Neutrophil (primary cell): Measurements from ENCODE around the gene CAMTA1.

Experiments
- H3K27ac ChIP-seq: fragments of 200-600 bp; sonication (generic); 2 replicates; pipeline ENCODE4 v1.5.1; 2016; ENCODE audit warnings: mild to moderate bottlenecking, moderate library complexity
- H3K27me3 ChIP-seq: fragments of 200-600 bp; sonication (generic); 2 replicates; pipeline ENCODE4 v1.6.0; 2016; ENCODE audit warnings: mild to moderate bottlenecking
- H3K36me3 ChIP-seq: fragments of 200-600 bp; sonication (generic); 2 replicates; pipeline ENCODE4 v1.5.1; 2017
- H3K4me1 ChIP-seq, 2 experiments: fragments of 200-600 bp in 1 of 2; sonication (generic) in 1 of 2; 1 replicate in 1 of 2; 2 replicates in 1 of 2; pipeline versions ENCODE4 v1.5.1 to v1.6.1; 2013 to 2016; ENCODE audit warnings: low read depth in 1 of 2, low read length in 1 of 2, mild to moderate bottlenecking in 1 of 2, moderate library complexity in 1 of 2; ENCODE audit not compliant: control insufficient read depth in 1 of 2, insufficient read depth in 1 of 2
- H3K4me3 ChIP-seq, 2 experiments: fragments of 200-600 bp in 1 of 2; sonication (generic) in 1 of 2; 1 replicate in 1 of 2; 2 replicates in 1 of 2; pipeline ENCODE4 v1.5.1; 2013 to 2016; ENCODE audit warnings: low read depth in 1 of 2, low read length in 1 of 2, mild to moderate bottlenecking in 1 of 2, moderate library complexity in 1 of 2
- H3K9me3 ChIP-seq: fragments of 200-600 bp; sonication (generic); 2 replicates; pipeline ENCODE4 v1.5.1; 2016
- CTCF ChIP-seq: fragments of 200-600 bp; sonication (generic); IDR thresholded peaks from 2 replicates; pipeline ENCODE4 v1.5.1; 2016; ENCODE audit warnings: antibody characterized with exemption

The CAMTA1 gene

GRCh38 chr1:7722670-7723012 is 937.4 kb downstream of the CAMTA1 start:
- Histone ChIP-seq H3K4me3 (no peak overlapping the region), H3K27me3 (no peaks in the 10 kb centered on the region), H3K36me3 (no peaks in the 10 kb centered on the region), H3K27ac (no peak overlapping the region), H3K9me3 (no peaks in the 10 kb centered on the region), H3K4me1 (no peaks in the 10 kb centered on the region)
- no peak for TF ChIP-seq CTCF

GRCh38 chr1:7726623-7727022 is 941.4 kb downstream of the CAMTA1 start:
- H3K4me1 ChIP-seq = peaks cover 8% of the 10 kb centered on the region in 2 experiments
- H3K36me3 ChIP-seq = no peaks in the 10 kb centered on the region
- no peak overlapping the region for H3K4me3 ChIP-seq
- H3K27ac ChIP-seq = no peak overlapping the region
- H3K9me3 ChIP-seq = no peaks in the 10 kb centered on the region
- H3K27me3 ChIP-seq = no peaks in the 10 kb centered on the region
- TF ChIP-seq CTCF = no peak

GRCh38 chr1:7727809-7728471 is 942.7 kb downstream of the CAMTA1 start:
- Histone ChIP-seq H3K27ac (no peak overlapping the region), H3K9me3 (no peaks in the 10 kb centered on the region), H3K36me3 (no peaks in the 10 kb centered on the region), H3K4me1 (peaks cover 8% of the 10 kb centered on the region in 2 experiments), H3K4me3 (no peak overlapping the region), H3K27me3 (no peaks in the 10 kb centered on the region)
- no peak for TF ChIP-seq CTCF

- H3K9me3 ChIP-seq = no peaks in the 10 kb centered on the region
- H3K27ac ChIP-seq = no peak overlapping the region
- H3K27me3 ChIP-seq = no peaks in the 10 kb centered on the region
- no peak overlapping the region for H3K4me3 ChIP-seq
- TF ChIP-seq CTCF = no peak
- H3K4me1 ChIP-seq = peaks cover 8% of the 10 kb centered on the region in 2 experiments
- H3K36me3 ChIP-seq = no peaks in the 10 kb centered on the region
Observed at GRCh38 chr1:7729761-7730160, 944.5 kb downstream of the CAMTA1 start.

GRCh38 chr1:7732331-7732730 is 947.1 kb downstream of the CAMTA1 start:
- Histone ChIP-seq H3K4me1 (peaks cover 8% of the 10 kb centered on the region in 2 experiments), H3K36me3 (no peaks in the 10 kb centered on the region), H3K4me3 (no peak overlapping the region), H3K9me3 (no peaks in the 10 kb centered on the region), H3K27ac (no peak overlapping the region), H3K27me3 (no peaks in the 10 kb centered on the region)
- TF ChIP-seq CTCF = no peak
